ENCODE results near the gene PRR14. TPM values are rescaled to one million over a fixed set of nuclear protein-coding genes. Genes with fewer than 3 reads are reported as not detected.

Gene PRR14
- total and polyA plus RNA-seq, 10 of the 15 experiments (the other 5 are each of a cell fraction or from before 2014, with no cell fraction given), result 2.5 to 66.8 (median 19.2) TPM

GRCh38 chr16:30609926-30610839 lies 40.6 kb upstream of the PRR14 start, which contains the start of gene ZNF689 (continued):
- TF ChIP-seq MAX (IDR thresholded peaks at IDR 0.05; ENCODE audit: low read depth, low read length) (peak; percentile 54; the same call in 1 of the 2 replicates), SRF (IDR thresholded peaks at IDR 0.05; ENCODE audit: low read depth in 2 of 2, low read length in 2 of 2) (0 out of 4 replicates have a peak, but pooled peaks of 1 of the 2 experiments have one; percentile 36), TARDBP (IDR thresholded peaks at IDR 0.05; ENCODE audit: borderline replicate concordance) (peak; percentile 84; the same call in 1 of the 2 replicates), EED (IDR thresholded peaks at IDR 0.05; ENCODE audit: low read depth) (no peak), FOS (IDR thresholded peaks at IDR 0.05; ENCODE audit: borderline replicate concordance, extremely low read depth, insufficient read length) (peak; percentile 99), RUNX3 (IDR thresholded peaks at IDR 0.05; ENCODE audit: low read length) (peak; percentile 48), GATAD2B (conservative IDR thresholded peaks at IDR 0.05; ENCODE audit: low read depth) (peak; percentile 69), NKRF (conservative IDR thresholded peaks at IDR 0.05) (peak; percentile 65), ASH2L (IDR thresholded peaks at IDR 0.05; ENCODE audit: borderline replicate concordance, low read depth) (no peak), NFXL1 (IDR thresholded peaks at IDR 0.05; ENCODE audit: borderline replicate concordance) (no peak), ATF7 (IDR thresholded peaks at IDR 0.05; ENCODE audit: low read depth) (peak; percentile 33; the same call in 1 of the 2 replicates), RAD21 (IDR thresholded peaks at IDR 0.05; ENCODE audit: insufficient read depth, low read depth, low read length) (no peak), FOXK2 (IDR thresholded peaks at IDR 0.05) (no peak), BACH1 (IDR thresholded peaks at IDR 0.05; ENCODE audit: borderline replicate concordance) (0 out of 2 replicates have a peak, but pooled peaks have one; percentile 2), RCOR1 (conservative IDR thresholded peaks at IDR 0.05; ENCODE audit: low read depth, low read length) (0 out of 2 replicates have a peak, but pooled peaks have one; percentile 57), CBFB (IDR thresholded peaks at IDR 0.05; ENCODE audit: low read depth) (0 out of 2 replicates have a peak, but pooled peaks have one; percentile 30), POLR2AphosphoS5 (IDR thresholded peaks at IDR 0.05; ENCODE audit: low read length) (peak; percentile 82), RBBP5 (conservative IDR thresholded peaks at IDR 0.05) (no peak), RAD51 (IDR thresholded peaks at IDR 0.05) (no peak), SMARCA5 (IDR thresholded peaks at IDR 0.05) (no peak)
- TF ChIP-seq, protein P1, sequence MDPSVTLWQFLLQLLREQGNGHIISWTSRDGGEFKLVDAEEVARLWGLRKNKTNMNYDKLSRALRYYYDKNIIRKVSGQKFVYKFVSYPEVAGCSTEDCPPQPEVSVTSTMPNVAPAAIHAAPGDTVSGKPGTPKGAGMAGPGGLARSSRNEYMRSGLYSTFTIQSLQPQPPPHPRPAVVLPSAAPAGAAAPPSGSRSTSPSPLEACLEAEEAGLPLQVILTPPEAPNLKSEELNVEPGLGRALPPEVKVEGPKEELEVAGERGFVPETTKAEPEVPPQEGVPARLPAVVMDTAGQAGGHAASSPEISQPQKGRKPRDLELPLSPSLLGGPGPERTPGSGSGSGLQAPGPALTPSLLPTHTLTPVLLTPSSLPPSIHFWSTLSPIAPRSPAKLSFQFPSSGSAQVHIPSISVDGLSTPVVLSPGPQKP (IDR thresholded peaks at IDR 0.05; ENCODE audit: low read depth, low read length), result peak; percentile 40; the same call in 1 of the 2 replicates
- TF ChIP-seq, protein P2, sequence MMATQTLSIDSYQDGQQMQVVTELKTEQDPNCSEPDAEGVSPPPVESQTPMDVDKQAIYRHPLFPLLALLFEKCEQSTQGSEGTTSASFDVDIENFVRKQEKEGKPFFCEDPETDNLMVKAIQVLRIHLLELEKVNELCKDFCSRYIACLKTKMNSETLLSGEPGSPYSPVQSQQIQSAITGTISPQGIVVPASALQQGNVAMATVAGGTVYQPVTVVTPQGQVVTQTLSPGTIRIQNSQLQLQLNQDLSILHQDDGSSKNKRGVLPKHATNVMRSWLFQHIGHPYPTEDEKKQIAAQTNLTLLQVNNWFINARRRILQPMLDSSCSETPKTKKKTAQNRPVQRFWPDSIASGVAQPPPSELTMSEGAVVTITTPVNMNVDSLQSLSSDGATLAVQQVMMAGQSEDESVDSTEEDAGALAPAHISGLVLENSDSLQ (IDR thresholded peaks at IDR 0.05), result peak; percentile 38; the same call in 1 of the 2 replicates
